Measurements from ENCODE around the gene EME2.

- TF ChIP-seq RAD21 (IDR thresholded peaks at IDR 0.05; ENCODE audit: low read depth): no peak
- TF ChIP-seq POLR2A (IDR thresholded peaks at IDR 0.05; ENCODE audit: borderline replicate concordance, extremely low read depth, insufficient read depth, insufficient read length): no peak
- no peak for TF ChIP-seq SIN3A (IDR thresholded peaks at IDR 0.05; ENCODE audit: low read depth)
- no peak for TF ChIP-seq ATF3 (IDR thresholded peaks at IDR 0.05)
- TF ChIP-seq YY1 (IDR thresholded peaks at IDR 0.05; ENCODE audit: extremely low read depth, insufficient replicate concordance, low read depth, low read length): no peak
- no peak for TF ChIP-seq REST (IDR thresholded peaks at IDR 0.05; ENCODE audit: low read depth)
- TF ChIP-seq, protein P1, sequence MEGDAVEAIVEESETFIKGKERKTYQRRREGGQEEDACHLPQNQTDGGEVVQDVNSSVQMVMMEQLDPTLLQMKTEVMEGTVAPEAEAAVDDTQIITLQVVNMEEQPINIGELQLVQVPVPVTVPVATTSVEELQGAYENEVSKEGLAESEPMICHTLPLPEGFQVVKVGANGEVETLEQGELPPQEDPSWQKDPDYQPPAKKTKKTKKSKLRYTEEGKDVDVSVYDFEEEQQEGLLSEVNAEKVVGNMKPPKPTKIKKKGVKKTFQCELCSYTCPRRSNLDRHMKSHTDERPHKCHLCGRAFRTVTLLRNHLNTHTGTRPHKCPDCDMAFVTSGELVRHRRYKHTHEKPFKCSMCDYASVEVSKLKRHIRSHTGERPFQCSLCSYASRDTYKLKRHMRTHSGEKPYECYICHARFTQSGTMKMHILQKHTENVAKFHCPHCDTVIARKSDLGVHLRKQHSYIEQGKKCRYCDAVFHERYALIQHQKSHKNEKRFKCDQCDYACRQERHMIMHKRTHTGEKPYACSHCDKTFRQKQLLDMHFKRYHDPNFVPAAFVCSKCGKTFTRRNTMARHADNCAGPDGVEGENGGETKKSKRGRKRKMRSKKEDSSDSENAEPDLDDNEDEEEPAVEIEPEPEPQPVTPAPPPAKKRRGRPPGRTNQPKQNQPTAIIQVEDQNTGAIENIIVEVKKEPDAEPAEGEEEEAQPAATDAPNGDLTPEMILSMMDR (IDR thresholded peaks at IDR 0.05 in 2 of 3, conservative IDR thresholded peaks at IDR 0.05 in 1 of 3; ENCODE audit: borderline replicate concordance in 1 of 3, insufficient read depth in 1 of 3, low read depth in 2 of 3, low read length in 2 of 3): no peak
These were observed 18.4 kb upstream of the EME2 start for GRCh38 chr16:1754204-1754603.
